Large intestine (tissue), 3 donors: Measurements from ENCODE around the gene PLCG1. TPM values are rescaled to one million over a fixed set of nuclear protein-coding genes. Genes with fewer than 3 reads are reported as not detected.
A peak's percentile ranks its signal among the peaks of the same experiment; 100 is the strongest.

Source experiments
- DNase-seq, 2 donors: peaks; one replicate each; pipeline versions ENCODE4 v3.0.0 to v3.0.0-alpha.2; 2013
- H3K27ac ChIP-seq: one replicate; pipeline ENCODE4 v1.5.1; 2013; ENCODE audit warnings: low read length
- H3K27me3 ChIP-seq: 2 replicates; pipeline ENCODE4 v1.6.1; 2013; ENCODE audit warnings: low read length; ENCODE audit not compliant: control insufficient read depth, insufficient read depth
- H3K36me3 ChIP-seq: 2 replicates; pipeline ENCODE4 v1.6.1; 2013; ENCODE audit warnings: low read length; ENCODE audit not compliant: control insufficient read depth, insufficient read depth
- H3K4me1 ChIP-seq: one replicate; pipeline ENCODE4 v1.6.1; 2013; ENCODE audit warnings: low read length; ENCODE audit not compliant: control insufficient read depth, insufficient read depth
- H3K4me3 ChIP-seq: one replicate; pipeline ENCODE4 v1.5.1; 2013; ENCODE audit warnings: low read length
- H3K9me3 ChIP-seq: one replicate; pipeline ENCODE4 v1.6.1; 2013; ENCODE audit warnings: mild to moderate bottlenecking, low read depth, low read length, moderate library complexity; ENCODE audit not compliant: control insufficient read depth
- WGBS: methylation state at CpG from one replicate; pipeline ENCODE4 v1.1.5; 2013; ENCODE audit warnings: low lambda C conversion rate; ENCODE audit not compliant: insufficient coverage; 5-methylcytosine and 5-hydroxymethylcytosine counted together
- polyA plus RNA-seq: library from polyadenylated mRNA; unstranded; fragments of 120-200 nt; gene quantifications from one replicate; pipeline ENCODE4 v1.2.1, GENCODE V29; 2013

The PLCG1 gene
- polyA plus RNA-seq, 1 donor, result 130 TPM

- no peaks in the 10 kb centered on the region for H3K36me3 ChIP-seq
- peaks cover 12% of the 10 kb centered on the region for H3K4me1 ChIP-seq
- H3K27me3 ChIP-seq, result no peaks in the 10 kb centered on the region
- H3K4me3 ChIP-seq, result no peak overlapping the region
- no peaks in the 10 kb centered on the region for H3K9me3 ChIP-seq
- no CpG with 5 or more reads among the region's 13 CpGs for WGBS
- DNase-seq, result peak; percentile 38 to 55
- H3K27ac ChIP-seq, result no peak overlapping the region
Measured at GRCh38 chr20:41135187-41135887, 2.0 kb upstream of the PLCG1 start.

GRCh38 chr20:41135888-41136679 lies 1.3 kb upstream of the PLCG1 start:
- no peaks in the 10 kb centered on the region for H3K27me3 ChIP-seq
- no peaks in the 10 kb centered on the region for H3K9me3 ChIP-seq
- WGBS, result 17% methylated on average over 3 of the region's 23 CpGs
- peak overlapping the region; percentile 74 for H3K27ac ChIP-seq
- H3K36me3 ChIP-seq, result no peaks in the 10 kb centered on the region
- H3K4me1 ChIP-seq, result peaks cover 20% of the 10 kb centered on the region
- DNase-seq, result peak in 1 of 2 donors; percentile 28
- H3K4me3 ChIP-seq, result peak overlapping the region; percentile 53

GRCh38 chr20:41137614-41138474 lies 501 bp downstream of the PLCG1 start:
- Histone ChIP-seq H3K4me3 (peak overlapping the region; percentile 72), H3K27ac (peak overlapping the region; percentile 91), H3K4me1 (peaks cover 34% of the 10 kb centered on the region), H3K36me3 (no peaks in the 10 kb centered on the region), H3K9me3 (no peaks in the 10 kb centered on the region), H3K27me3 (no peaks in the 10 kb centered on the region)
- no CpG with 5 or more reads among the region's 66 CpGs for WGBS
- DNase-seq, result peak; percentile 61 to 83

GRCh38 chr20:41138475-41139226 lies 1.3 kb downstream of the PLCG1 start:
- Histone ChIP-seq H3K36me3 (no peaks in the 10 kb centered on the region), H3K4me3 (peak overlapping the region; percentile 72), H3K27me3 (no peaks in the 10 kb centered on the region), H3K4me1 (peaks cover 34% of the 10 kb centered on the region), H3K9me3 (no peaks in the 10 kb centered on the region), H3K27ac (peak overlapping the region; percentile 91)
- no CpG with 5 or more reads among the region's 12 CpGs for WGBS
- DNase-seq, result peak; percentile 21 to 69

- H3K9me3 ChIP-seq, result no peaks in the 10 kb centered on the region
- H3K4me1 ChIP-seq, result peaks cover 34% of the 10 kb centered on the region
- peaks cover 5% of the 10 kb centered on the region for H3K36me3 ChIP-seq
- no peaks in the 10 kb centered on the region for H3K27me3 ChIP-seq
- peak overlapping the region; percentile 72 for H3K4me3 ChIP-seq
- WGBS, result 85% methylated on average over 2 of the region's 5 CpGs
- DNase-seq, result no peak
- peak overlapping the region; percentile 91 for H3K27ac ChIP-seq
Measured at GRCh38 chr20:41139227-41140093, 2.1 kb downstream of the PLCG1 start.

GRCh38 chr20:41140226-41141133 lies 3.1 kb downstream of the PLCG1 start:
- peaks cover 34% of the 10 kb centered on the region for H3K4me1 ChIP-seq

GRCh38 chr20:41141153-41141815 lies 3.9 kb downstream of the PLCG1 start:
- peak in 1 of 2 donors; percentile 34 for DNase-seq
- no peak overlapping the region for H3K4me3 ChIP-seq
- H3K36me3 ChIP-seq, result peaks cover 6% of the 10 kb centered on the region
- no peaks in the 10 kb centered on the region for H3K27me3 ChIP-seq
- no CpG with 5 or more reads among the region's 8 CpGs for WGBS
- peaks cover 33% of the 10 kb centered on the region for H3K4me1 ChIP-seq
- peak overlapping the region; percentile 22 for H3K27ac ChIP-seq
- no peaks in the 10 kb centered on the region for H3K9me3 ChIP-seq

More at GRCh38 chr20:41140226-41141133, 3.1 kb downstream of the PLCG1 start:
- no peaks in the 10 kb centered on the region for H3K27me3 ChIP-seq
- no CpG with 5 or more reads among the region's 10 CpGs for WGBS
- peak overlapping the region; percentile 51 for H3K27ac ChIP-seq
- H3K36me3 ChIP-seq, result peaks cover 6% of the 10 kb centered on the region
- no peaks in the 10 kb centered on the region for H3K9me3 ChIP-seq
- peak; percentile 56 to 79 for DNase-seq
- no peak overlapping the region for H3K4me3 ChIP-seq

- peak overlapping the region; percentile 22 for H3K27ac ChIP-seq
- peaks cover 35% of the 10 kb centered on the region for H3K4me1 ChIP-seq
Measured at GRCh38 chr20:41142245-41142644, 4.9 kb downstream of the PLCG1 start.

More at GRCh38 chr20:41142245-41142644, 4.9 kb downstream of the PLCG1 start:
- Histone ChIP-seq H3K9me3 (no peaks in the 10 kb centered on the region), H3K4me3 (no peak overlapping the region), H3K27me3 (no peaks in the 10 kb centered on the region), H3K36me3 (peaks cover 6% of the 10 kb centered on the region)
- DNase-seq, result no peak
- no CpG with 5 or more reads among the region's 4 CpGs for WGBS
